HEK293 (cell line): ENCODE data around the gene TMC5.

ENCODE experiments used
- CTCF ChIA-PET: fragments of 350-600 bp; formaldehyde crosslinking; extraction: SDS; loops from one replicate; lab custom pipeline; 2021; ENCODE audit warnings: antibody characterized with exemption; lab: Yijun Ruan, JAX
- POLR2A ChIA-PET: fragments of 300-600 bp; formaldehyde crosslinking; extraction: SDS; loops from one replicate; lab custom pipeline; 2020; ENCODE audit warnings: antibody characterized with exemption, inconsistent platforms; lab: Yijun Ruan, JAX
- H3K27ac ChIP-seq: fragments of 200-500 bp; sonication (Bioruptor generic); 2 replicates; pipeline ENCODE4 v1.5.1; 2014; ENCODE audit warnings: low read depth, low read length, control low read depth, inconsistent platforms; ENCODE audit errors: extremely low read depth
- H3K36me3 ChIP-seq, 2 experiments: fragments of 200-500 bp in 1 of 2; sonication (Bioruptor generic) in 1 of 2; 1 replicate in 1 of 2; 2 replicates in 1 of 2; pipeline ENCODE4 v1.5.1; 2014 to 2017; ENCODE audit warnings: inconsistent platforms in 2 of 2, low read length in 2 of 2; ENCODE audit not compliant: control insufficient read depth in 2 of 2, insufficient read depth in 1 of 2
- H3K4me1 ChIP-seq: fragments of 200-500 bp; sonication (Bioruptor generic); 2 replicates; pipeline ENCODE4 v1.5.1; 2014; ENCODE audit warnings: mild to moderate bottlenecking, low read length, inconsistent platforms; ENCODE audit not compliant: control insufficient read depth, insufficient read depth
- H3K4me3 ChIP-seq: 2 replicates; pipeline ENCODE4 v1.5.1; 2011; ENCODE audit warnings: low read depth, mild to moderate bottlenecking, control low read depth, low read length, moderate library complexity
- H3K9me3 ChIP-seq: fragments of 200-500 bp; sonication (Bioruptor generic); 2 replicates; pipeline ENCODE4 v1.5.1; 2014; ENCODE audit warnings: low read depth, low read length, inconsistent platforms; ENCODE audit not compliant: control insufficient read depth, insufficient read depth
- GLIS2 ChIP-seq: fragments of 450-650 bp; formaldehyde crosslinking; IDR thresholded peaks from 2 replicates; pipeline ENCODE4 v1.5.1; 2016; ENCODE audit warnings: missing biosample characterization, missing genetic modification characterization
- ZBTB8A ChIP-seq: fragments of 450-650 bp; formaldehyde crosslinking; IDR thresholded peaks from 2 replicates; pipeline ENCODE4 v1.5.1; 2016; ENCODE audit warnings: missing biosample characterization, missing genetic modification characterization
- ZNF10 ChIP-seq: fragments of 450-650 bp; formaldehyde crosslinking; IDR thresholded peaks from 2 replicates; pipeline ENCODE4 v1.5.1; 2017; ENCODE audit warnings: missing biosample characterization, missing genetic modification characterization
- ZNF133 ChIP-seq: fragments of 450-650 bp; formaldehyde crosslinking; IDR thresholded peaks from 2 replicates; pipeline ENCODE4 v1.5.1; 2016; ENCODE audit warnings: missing biosample characterization, missing genetic modification characterization
- ZNF175 ChIP-seq: fragments of 450-650 bp; formaldehyde crosslinking; IDR thresholded peaks from 2 replicates; pipeline ENCODE4 v1.5.1; 2016; ENCODE audit warnings: missing biosample characterization, missing genetic modification characterization
- ZNF23 ChIP-seq: fragments of 450-650 bp; formaldehyde crosslinking; IDR thresholded peaks from 2 replicates; pipeline ENCODE4 v1.5.1; 2016; ENCODE audit warnings: missing biosample characterization, missing genetic modification characterization, borderline replicate concordance
- ZNF266 ChIP-seq: fragments of 450-650 bp; formaldehyde crosslinking; IDR thresholded peaks from 2 replicates; pipeline ENCODE4 v1.5.1; 2016; ENCODE audit warnings: missing biosample characterization, missing genetic modification characterization, low read depth
- ZNF341 ChIP-seq: fragments of 450-650 bp; formaldehyde crosslinking; IDR thresholded peaks from 2 replicates; pipeline ENCODE4; 2016; ENCODE audit warnings: low read depth, missing biosample characterization, missing genetic modification characterization
- ZNF404 ChIP-seq: fragments of 450-650 bp; formaldehyde crosslinking; IDR thresholded peaks from 2 replicates; pipeline ENCODE4 v1.5.1; 2017; ENCODE audit warnings: missing biosample characterization, missing genetic modification characterization
- ZNF555 ChIP-seq: fragments of 450-650 bp; formaldehyde crosslinking; conservative IDR thresholded peaks from 2 replicates; pipeline ENCODE4 v1.5.1; 2017; ENCODE audit warnings: missing biosample characterization, mild to moderate bottlenecking, missing genetic modification characterization, inconsistent platforms
- ZNF600 ChIP-seq: fragments of 450-650 bp; formaldehyde crosslinking; IDR thresholded peaks from 2 replicates; pipeline ENCODE4 v1.5.1; 2016; ENCODE audit warnings: missing biosample characterization, missing genetic modification characterization
- ZSCAN16 ChIP-seq: fragments of 450-650 bp; formaldehyde crosslinking; IDR thresholded peaks from 2 replicates; pipeline ENCODE4 v1.5.1; 2016; ENCODE audit warnings: missing biosample characterization, missing genetic modification characterization
- ZSCAN23 ChIP-seq: fragments of 450-650 bp; formaldehyde crosslinking; IDR thresholded peaks from 2 replicates; pipeline ENCODE4 v1.5.1; 2016; ENCODE audit warnings: missing biosample characterization, missing genetic modification characterization
- ZXDB ChIP-seq: fragments of 450-650 bp; formaldehyde crosslinking; IDR thresholded peaks from 2 replicates; pipeline ENCODE4 v1.5.1; 2016; ENCODE audit warnings: missing biosample characterization, missing genetic modification characterization
- TF ChIP-seq, protein P1 (sequence below): fragments of 450-650 bp; formaldehyde crosslinking; IDR thresholded peaks from 2 replicates; pipeline ENCODE4 v1.5.1; 2016; ENCODE audit warnings: missing biosample characterization, missing genetic modification characterization
- TF ChIP-seq, protein P2 (sequence below): fragments of 450-650 bp; formaldehyde crosslinking; IDR thresholded peaks from 2 replicates; pipeline ENCODE4 v1.5.1; 2016; ENCODE audit warnings: missing biosample characterization, missing genetic modification characterization
- TF ChIP-seq, protein P3 (sequence below): fragments of 450-650 bp; formaldehyde crosslinking; IDR thresholded peaks from 2 replicates; pipeline ENCODE4 v1.5.1; 2016; ENCODE audit warnings: missing biosample characterization, missing genetic modification characterization
- TF ChIP-seq, protein P4 (sequence below): fragments of 450-650 bp; formaldehyde crosslinking; IDR thresholded peaks from 2 replicates; pipeline ENCODE4 v1.5.1; 2016; ENCODE audit warnings: missing biosample characterization, missing genetic modification characterization
- TF ChIP-seq, protein P5 (sequence below): fragments of 450-650 bp; formaldehyde crosslinking; IDR thresholded peaks from 2 replicates; pipeline ENCODE4; 2016; ENCODE audit warnings: missing biosample characterization, missing genetic modification characterization
- TF ChIP-seq, protein P6 (sequence below): fragments of 450-650 bp; formaldehyde crosslinking; IDR thresholded peaks from 2 replicates; pipeline ENCODE4 v1.5.1; 2016; ENCODE audit warnings: missing biosample characterization, missing genetic modification characterization

The TMC5 gene

DNA sequence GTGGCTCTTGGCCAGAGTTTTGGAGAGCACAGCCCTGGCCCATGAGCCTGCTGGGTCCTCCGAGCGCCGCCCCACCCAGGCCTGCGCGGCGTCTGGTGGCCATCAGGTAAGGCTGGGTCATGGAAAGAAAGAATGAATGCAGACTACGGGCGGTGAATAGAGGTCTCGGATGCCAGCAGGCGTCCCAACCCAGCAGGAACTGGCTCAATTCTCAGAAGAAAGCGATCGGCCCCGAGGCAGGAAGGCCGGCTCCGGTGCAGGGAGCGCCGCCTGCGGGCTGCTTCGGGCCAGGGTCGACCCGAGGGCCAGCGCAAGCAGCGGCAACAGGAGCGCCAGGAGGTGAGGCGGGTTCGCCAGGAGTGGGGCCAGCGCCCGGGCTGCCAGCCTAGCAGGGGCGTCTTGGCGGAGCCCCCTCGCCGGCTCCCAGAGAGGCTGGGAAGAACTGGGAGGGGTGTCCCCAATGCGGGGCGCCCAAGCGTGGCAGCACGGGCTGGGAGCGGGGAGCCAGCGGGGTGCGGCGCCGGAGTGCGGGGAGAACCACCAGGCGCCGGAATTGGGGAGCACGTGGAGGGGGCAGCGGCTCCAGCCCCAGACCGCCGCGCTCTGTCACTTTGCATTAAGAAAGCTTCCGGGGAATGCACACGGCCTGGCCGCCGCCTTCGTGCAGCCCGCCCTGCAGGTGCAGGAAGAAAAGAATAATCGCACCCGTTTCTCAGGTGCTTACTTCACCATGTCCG lies 7.1 kb upstream of the TMC5 start (continued):
- TF ChIP-seq, protein P1, sequence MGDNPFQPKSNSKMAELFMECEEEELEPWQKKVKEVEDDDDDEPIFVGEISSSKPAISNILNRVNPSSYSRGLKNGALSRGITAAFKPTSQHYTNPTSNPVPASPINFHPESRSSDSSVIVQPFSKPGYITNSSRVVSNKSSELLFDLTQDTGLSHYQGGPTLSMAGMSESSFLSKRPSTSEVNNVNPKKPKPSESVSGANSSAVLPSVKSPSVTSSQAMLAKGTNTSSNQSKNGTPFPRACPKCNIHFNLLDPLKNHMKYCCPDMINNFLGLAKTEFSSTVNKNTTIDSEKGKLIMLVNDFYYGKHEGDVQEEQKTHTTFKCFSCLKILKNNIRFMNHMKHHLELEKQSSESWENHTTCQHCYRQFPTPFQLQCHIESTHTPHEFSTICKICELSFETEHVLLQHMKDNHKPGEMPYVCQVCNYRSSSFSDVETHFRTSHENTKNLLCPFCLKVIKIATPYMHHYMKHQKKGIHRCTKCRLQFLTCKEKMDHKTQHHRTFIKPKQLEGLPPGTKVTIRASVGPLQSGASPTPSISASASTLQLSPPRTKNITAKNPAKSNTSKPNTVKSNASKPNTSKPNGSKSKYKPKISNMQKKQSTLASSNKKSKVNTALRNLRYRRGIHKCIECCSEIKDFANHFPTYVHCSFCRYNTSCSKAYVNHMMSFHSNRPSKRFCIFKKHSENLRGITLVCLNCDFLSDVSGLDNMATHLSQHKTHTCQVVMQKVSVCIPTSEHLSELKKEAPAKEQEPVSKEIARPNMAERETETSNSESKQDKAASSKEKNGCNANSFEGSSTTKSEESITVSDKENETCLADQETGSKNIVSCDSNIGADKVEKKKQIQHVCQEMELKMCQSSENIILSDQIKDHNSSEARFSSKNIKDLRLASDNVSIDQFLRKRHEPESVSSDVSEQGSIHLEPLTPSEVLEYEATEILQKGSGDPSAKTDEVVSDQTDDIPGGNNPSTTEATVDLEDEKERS (tag by site-specific recombination): no peak
- TF ChIP-seq ZNF600 (peak; percentile 85), ZXDB (tag by site-specific recombination) (peak; percentile 94), ZNF10 (tag by site-specific recombination) (0 out of 2 replicates have a peak, but pooled peaks have one; percentile 24)
- TF ChIP-seq, protein P2, sequence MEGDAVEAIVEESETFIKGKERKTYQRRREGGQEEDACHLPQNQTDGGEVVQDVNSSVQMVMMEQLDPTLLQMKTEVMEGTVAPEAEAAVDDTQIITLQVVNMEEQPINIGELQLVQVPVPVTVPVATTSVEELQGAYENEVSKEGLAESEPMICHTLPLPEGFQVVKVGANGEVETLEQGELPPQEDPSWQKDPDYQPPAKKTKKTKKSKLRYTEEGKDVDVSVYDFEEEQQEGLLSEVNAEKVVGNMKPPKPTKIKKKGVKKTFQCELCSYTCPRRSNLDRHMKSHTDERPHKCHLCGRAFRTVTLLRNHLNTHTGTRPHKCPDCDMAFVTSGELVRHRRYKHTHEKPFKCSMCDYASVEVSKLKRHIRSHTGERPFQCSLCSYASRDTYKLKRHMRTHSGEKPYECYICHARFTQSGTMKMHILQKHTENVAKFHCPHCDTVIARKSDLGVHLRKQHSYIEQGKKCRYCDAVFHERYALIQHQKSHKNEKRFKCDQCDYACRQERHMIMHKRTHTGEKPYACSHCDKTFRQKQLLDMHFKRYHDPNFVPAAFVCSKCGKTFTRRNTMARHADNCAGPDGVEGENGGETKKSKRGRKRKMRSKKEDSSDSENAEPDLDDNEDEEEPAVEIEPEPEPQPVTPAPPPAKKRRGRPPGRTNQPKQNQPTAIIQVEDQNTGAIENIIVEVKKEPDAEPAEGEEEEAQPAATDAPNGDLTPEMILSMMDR: peak; percentile 86
- TF ChIP-seq, protein P3, sequence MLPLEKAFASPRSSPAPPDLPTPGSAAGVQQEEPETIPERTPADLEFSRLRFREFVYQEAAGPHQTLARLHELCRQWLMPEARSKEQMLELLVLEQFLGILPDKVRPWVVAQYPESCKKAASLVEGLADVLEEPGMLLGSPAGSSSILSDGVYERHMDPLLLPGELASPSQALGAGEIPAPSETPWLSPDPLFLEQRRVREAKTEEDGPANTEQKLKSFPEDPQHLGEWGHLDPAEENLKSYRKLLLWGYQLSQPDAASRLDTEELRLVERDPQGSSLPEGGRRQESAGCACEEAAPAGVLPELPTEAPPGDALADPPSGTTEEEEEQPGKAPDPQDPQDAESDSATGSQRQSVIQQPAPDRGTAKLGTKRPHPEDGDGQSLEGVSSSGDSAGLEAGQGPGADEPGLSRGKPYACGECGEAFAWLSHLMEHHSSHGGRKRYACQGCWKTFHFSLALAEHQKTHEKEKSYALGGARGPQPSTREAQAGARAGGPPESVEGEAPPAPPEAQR (tag by site-specific recombination): no peak

DNA sequence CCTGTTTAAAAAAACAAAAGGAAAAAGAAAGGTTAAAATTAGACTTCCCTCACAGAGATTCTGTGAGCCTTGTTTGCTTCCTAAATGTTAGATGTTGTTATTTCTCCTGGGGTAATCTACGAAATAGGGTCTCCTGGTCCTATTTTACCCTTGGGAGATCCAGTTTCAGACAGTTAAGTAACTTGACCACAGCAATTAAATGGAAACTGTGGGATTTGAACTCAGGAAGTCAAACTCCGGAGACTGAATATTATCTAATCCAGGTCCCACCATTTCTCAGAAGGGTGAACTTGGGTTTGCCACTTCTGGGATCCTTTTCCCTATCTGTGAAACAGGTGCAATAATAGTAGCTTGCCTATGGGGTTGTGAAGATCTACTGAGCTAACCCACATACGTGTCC lies 6.4 kb upstream of the TMC5 start:
- Histone ChIP-seq H3K4me1 (no peaks in the 10 kb centered on the region), H3K36me3 (no peaks in the 10 kb centered on the region), H3K27ac (no peak overlapping the region), H3K4me3 (no peak overlapping the region), H3K9me3 (no peaks in the 10 kb centered on the region)
- POLR2A ChIA-PET: no interaction called here
- TF ChIP-seq, protein P4, sequence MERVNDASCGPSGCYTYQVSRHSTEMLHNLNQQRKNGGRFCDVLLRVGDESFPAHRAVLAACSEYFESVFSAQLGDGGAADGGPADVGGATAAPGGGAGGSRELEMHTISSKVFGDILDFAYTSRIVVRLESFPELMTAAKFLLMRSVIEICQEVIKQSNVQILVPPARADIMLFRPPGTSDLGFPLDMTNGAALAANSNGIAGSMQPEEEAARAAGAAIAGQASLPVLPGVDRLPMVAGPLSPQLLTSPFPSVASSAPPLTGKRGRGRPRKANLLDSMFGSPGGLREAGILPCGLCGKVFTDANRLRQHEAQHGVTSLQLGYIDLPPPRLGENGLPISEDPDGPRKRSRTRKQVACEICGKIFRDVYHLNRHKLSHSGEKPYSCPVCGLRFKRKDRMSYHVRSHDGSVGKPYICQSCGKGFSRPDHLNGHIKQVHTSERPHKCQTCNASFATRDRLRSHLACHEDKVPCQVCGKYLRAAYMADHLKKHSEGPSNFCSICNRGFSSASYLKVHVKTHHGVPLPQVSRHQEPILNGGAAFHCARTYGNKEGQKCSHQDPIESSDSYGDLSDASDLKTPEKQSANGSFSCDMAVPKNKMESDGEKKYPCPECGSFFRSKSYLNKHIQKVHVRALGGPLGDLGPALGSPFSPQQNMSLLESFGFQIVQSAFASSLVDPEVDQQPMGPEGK (tag by site-specific recombination): no peak
- no peak for TF ChIP-seq ZBTB8A
- no peak for TF ChIP-seq ZSCAN16
- no peak for TF ChIP-seq ZNF555 (tag by site-specific recombination)
- no peak for TF ChIP-seq ZNF23 (tag by site-specific recombination)
- no peak for TF ChIP-seq GLIS2 (tag by site-specific recombination)
- TF ChIP-seq, protein P5, sequence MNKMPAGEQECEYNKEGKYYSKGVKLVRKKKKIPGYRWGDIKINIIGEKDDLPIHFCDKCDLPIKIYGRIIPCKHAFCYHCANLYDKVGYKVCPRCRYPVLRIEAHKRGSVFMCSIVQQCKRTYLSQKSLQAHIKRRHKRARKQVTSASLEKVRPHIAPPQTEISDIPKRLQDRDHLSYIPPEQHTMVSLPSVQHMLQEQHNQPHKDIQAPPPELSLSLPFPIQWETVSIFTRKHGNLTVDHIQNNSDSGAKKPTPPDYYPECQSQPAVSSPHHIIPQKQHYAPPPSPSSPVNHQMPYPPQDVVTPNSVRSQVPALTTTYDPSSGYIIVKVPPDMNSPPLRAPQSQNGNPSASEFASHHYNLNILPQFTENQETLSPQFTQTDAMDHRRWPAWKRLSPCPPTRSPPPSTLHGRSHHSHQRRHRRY (tag by site-specific recombination): no peak
- TF ChIP-seq, protein P6, sequence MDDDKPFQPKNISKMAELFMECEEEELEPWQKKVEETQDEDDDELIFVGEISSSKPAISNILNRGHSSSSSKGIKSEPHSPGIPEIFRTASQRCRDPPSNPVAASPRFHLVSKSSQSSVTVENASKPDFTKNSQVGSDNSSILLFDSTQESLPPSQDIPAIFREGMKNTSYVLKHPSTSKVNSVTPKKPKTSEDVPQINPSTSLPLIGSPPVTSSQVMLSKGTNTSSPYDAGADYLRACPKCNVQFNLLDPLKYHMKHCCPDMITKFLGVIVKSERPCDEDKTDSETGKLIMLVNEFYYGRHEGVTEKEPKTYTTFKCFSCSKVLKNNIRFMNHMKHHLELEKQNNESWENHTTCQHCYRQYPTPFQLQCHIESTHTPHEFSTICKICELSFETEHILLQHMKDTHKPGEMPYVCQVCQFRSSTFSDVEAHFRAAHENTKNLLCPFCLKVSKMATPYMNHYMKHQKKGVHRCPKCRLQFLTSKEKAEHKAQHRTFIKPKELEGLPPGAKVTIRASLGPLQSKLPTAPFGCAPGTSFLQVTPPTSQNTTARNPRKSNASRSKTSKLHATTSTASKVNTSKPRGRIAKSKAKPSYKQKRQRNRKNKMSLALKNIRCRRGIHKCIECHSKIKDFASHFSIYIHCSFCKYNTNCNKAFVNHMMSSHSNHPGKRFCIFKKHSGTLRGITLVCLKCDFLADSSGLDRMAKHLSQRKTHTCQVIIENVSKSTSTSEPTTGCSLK (tag by site-specific recombination): no peak
- no peak for TF ChIP-seq ZNF266 (tag by site-specific recombination)
- no peak for TF ChIP-seq ZNF404 (tag by site-specific recombination)
- TF ChIP-seq ZSCAN23 (tag by site-specific recombination): no peak
- TF ChIP-seq ZNF341 (tag by site-specific recombination): no peak
- no peak for TF ChIP-seq ZNF175 (tag by site-specific recombination)
- no peak for TF ChIP-seq ZNF133 (tag by site-specific recombination)
- CTCF ChIA-PET: interaction anchor here (1.1 kb wide), 1 partner anchor 20 kb away, joined by 5 read pairs; no protein-coding TSS in a partner anchor
